Caco-2 (cell line): Measurements from ENCODE around the gene SKAP1. TPM values are rescaled to one million over a fixed set of nuclear protein-coding genes. Genes with fewer than 3 reads are reported as not detected.
"Not testable (repeated sequence)": the region's sequence is repeated elsewhere in the genome, so short reads cannot be mapped to it uniquely, and the experiment has no call there.

Source experiments
- BruUV-seq: library from RNA; stranded (reverse); fragments of 400-500 nt; replicated peaks from 2 replicates; lab custom pipeline; 2021; lab: Mats Ljungman, UMichigan
- CTCF ChIA-PET: fragments of 300-600 bp; sonication (Branson Sonifier 250); formaldehyde crosslinking; loops from one replicate; lab custom pipeline; 2022; ENCODE audit warnings: antibody characterized with exemption; lab: Charles Lee
- POLR2A ChIA-PET: fragments of 300-600 bp; sonication (Branson Sonifier 250); formaldehyde crosslinking; loops from one replicate; lab custom pipeline; 2022; ENCODE audit warnings: antibody characterized with exemption; lab: Charles Lee
- DNase-seq, 2 experiments: peaks; one replicate each; pipeline versions ENCODE4 v3.0.0 to v3.0.0-alpha.2; 2020 to 2022
- H3K27me3 ChIP-seq: replicated peaks from 2 replicates; pipeline ENCODE4 v1.6.0; 2011; ENCODE audit warnings: low read length; ENCODE audit not compliant: control insufficient read depth, insufficient read depth
- H3K36me3 ChIP-seq: 2 replicates; pipeline ENCODE4 v1.5.1; 2011; ENCODE audit warnings: low read length; ENCODE audit not compliant: control insufficient read depth, insufficient read depth
- H3K4me1 ChIP-seq: fragments of 250-450 bp; sonication (Bioruptor Pico); 2 replicates; pipeline ENCODE4 v1.5.1; 2020; ENCODE audit warnings: mild to moderate bottlenecking
- H3K4me3 ChIP-seq: 2 replicates; pipeline ENCODE4 v1.5.1; 2011; ENCODE audit warnings: low read depth, mild to moderate bottlenecking, control low read depth, low read length
- H3K9me3 ChIP-seq: fragments of 250-450 bp; sonication (Bioruptor Pico); 2 replicates; pipeline ENCODE4 v1.5.1; 2020; ENCODE audit warnings: mild to moderate bottlenecking, moderate library complexity
- H3K27ac Mint-ChIP-seq: one replicate; pipeline ENCODE4 v1.8.0; 2022; ENCODE audit warnings: mixed read lengths; ENCODE audit not compliant: unreplicated experiment
- H3K27me3 Mint-ChIP-seq: one replicate; pipeline ENCODE4 v1.8.0; 2022; ENCODE audit warnings: mixed read lengths; ENCODE audit not compliant: insufficient read depth, unreplicated experiment
- H3K36me3 Mint-ChIP-seq: one replicate; pipeline ENCODE4 v1.8.0; 2022; ENCODE audit warnings: mild to moderate bottlenecking, mixed read lengths; ENCODE audit not compliant: insufficient read depth, unreplicated experiment
- H3K4me1 Mint-ChIP-seq: one replicate; pipeline ENCODE4 v1.8.0; 2022; ENCODE audit warnings: low read depth, mixed read lengths; ENCODE audit not compliant: unreplicated experiment
- H3K4me3 Mint-ChIP-seq: one replicate; pipeline ENCODE4 v1.8.0; 2022; ENCODE audit warnings: mild to moderate bottlenecking, moderate library complexity, mixed read lengths; ENCODE audit not compliant: unreplicated experiment
- H3K9me3 Mint-ChIP-seq: one replicate; pipeline ENCODE4 v1.8.0; 2022; ENCODE audit warnings: mixed read lengths; ENCODE audit not compliant: unreplicated experiment
- intact Hi-C: fragments of 100-400 bp; cut with micrococcal nuclease; formaldehyde crosslinking; loops from one replicate; pipeline ENCODE4 v1.10.0; 2022; ENCODE audit not compliant: unreplicated experiment
- total RNA-seq: library from RNA; stranded (reverse); gene quantifications from 2 replicates; pipeline ENCODE4 v1.2.3, GENCODE V29; 2022
- TF ChIP-seq, protein P1 (sequence below), 2 experiments: fragments of 200-600 bp in 1 of 2; IDR thresholded peaks; 1 replicate in 1 of 2; 2 replicates in 1 of 2; pipeline versions ENCODE4 v1.5.1 to v1.8.0; 2011 to 2022; ENCODE audit warnings: antibody characterized with exemption in 1 of 2, control low read depth in 1 of 2, inconsistent platforms in 1 of 2, low read depth in 1 of 2, low read length in 1 of 2, mild to moderate bottlenecking in 1 of 2, moderate library complexity in 1 of 2; ENCODE audit not compliant: insufficient read depth in 1 of 2, severe bottlenecking in 1 of 2, unreplicated experiment in 1 of 2

SKAP1 gene
- total RNA-seq, 1 experiment from 2014 or later: 0.70 TPM

DNA sequence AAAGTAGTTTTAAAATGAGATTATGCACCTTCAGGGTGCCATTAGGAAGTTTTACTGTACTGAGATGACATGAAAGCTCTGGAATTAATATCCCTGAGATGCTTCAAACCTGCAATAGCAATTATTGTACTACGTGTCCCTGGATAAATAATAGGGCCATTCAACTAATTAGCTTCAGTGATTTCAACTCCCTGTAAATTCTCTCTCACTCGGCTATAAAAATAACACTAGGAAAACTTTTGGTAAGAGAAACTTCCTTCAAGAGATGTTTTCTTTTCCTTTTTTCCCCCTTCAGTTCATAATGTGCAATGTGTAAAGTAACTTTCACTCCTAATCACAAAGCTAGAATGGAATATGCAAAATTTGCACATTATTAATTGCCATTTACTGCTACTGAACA, 176.0 kb downstream of the SKAP1 start:
- DNase-seq: no peak
- POLR2A ChIA-PET: no interaction called here
- CTCF ChIA-PET: interaction anchor here (0.7 to 1.5 kb wide), 2 partner anchors 11 to 38 kb away, joined by 3 read pairs; no protein-coding TSS in a partner anchor
- Histone ChIP-seq H3K4me3 (no peak overlapping the region), H3K36me3 (no peaks in the 10 kb centered on the region), H3K27me3 (no peaks in the 10 kb centered on the region), H3K9me3 (no peaks in the 10 kb centered on the region), H3K4me1 (no peaks in the 10 kb centered on the region)
- TF ChIP-seq, protein P1, sequence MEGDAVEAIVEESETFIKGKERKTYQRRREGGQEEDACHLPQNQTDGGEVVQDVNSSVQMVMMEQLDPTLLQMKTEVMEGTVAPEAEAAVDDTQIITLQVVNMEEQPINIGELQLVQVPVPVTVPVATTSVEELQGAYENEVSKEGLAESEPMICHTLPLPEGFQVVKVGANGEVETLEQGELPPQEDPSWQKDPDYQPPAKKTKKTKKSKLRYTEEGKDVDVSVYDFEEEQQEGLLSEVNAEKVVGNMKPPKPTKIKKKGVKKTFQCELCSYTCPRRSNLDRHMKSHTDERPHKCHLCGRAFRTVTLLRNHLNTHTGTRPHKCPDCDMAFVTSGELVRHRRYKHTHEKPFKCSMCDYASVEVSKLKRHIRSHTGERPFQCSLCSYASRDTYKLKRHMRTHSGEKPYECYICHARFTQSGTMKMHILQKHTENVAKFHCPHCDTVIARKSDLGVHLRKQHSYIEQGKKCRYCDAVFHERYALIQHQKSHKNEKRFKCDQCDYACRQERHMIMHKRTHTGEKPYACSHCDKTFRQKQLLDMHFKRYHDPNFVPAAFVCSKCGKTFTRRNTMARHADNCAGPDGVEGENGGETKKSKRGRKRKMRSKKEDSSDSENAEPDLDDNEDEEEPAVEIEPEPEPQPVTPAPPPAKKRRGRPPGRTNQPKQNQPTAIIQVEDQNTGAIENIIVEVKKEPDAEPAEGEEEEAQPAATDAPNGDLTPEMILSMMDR (IDR thresholded peaks at IDR 0.05; ENCODE audit: insufficient read depth in 1 of 2, low read depth in 1 of 2, low read length in 1 of 2, severe bottlenecking in 1 of 2, unreplicated experiment in 1 of 2): no peak
- intact Hi-C loops: no loop called here
- H3K27ac Mint-ChIP-seq: no peak overlapping the region
- no peaks in the 10 kb centered on the region for H3K36me3 Mint-ChIP-seq
- H3K4me3 Mint-ChIP-seq: no peak overlapping the region
- H3K9me3 Mint-ChIP-seq: no peaks in the 10 kb centered on the region
- H3K4me1 Mint-ChIP-seq: peaks cover 14% of the 10 kb centered on the region
- BruUV-seq: no TSS peak
- H3K27me3 Mint-ChIP-seq: no peaks in the 10 kb centered on the region

DNA sequence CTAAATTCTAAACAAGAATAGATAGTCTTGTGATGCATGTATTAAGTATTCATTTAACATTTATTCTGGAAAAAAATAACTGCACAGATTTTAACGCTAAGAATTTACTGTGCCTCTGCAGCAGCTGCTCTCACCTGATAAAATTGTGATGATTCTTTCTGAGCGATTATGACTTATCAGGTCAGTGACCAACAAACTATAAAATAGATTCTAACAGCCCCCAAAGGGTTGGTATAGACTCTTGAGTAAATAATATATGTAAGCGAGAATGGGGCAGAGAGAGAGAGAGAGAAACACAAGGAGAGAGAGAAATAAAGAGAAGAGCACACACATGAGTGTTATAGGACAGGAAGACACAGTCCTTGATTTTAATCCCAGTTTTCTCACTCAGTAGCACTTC, 178.1 kb downstream of the SKAP1 start:
- no TSS peak for BruUV-seq
- Mint-ChIP-seq H3K9me3 (no peaks in the 10 kb centered on the region), H3K4me3 (no peak overlapping the region), H3K4me1 (peaks cover 26% of the 10 kb centered on the region), H3K27ac (no peak overlapping the region), H3K27me3 (no peaks in the 10 kb centered on the region), H3K36me3 (no peaks in the 10 kb centered on the region)
- H3K36me3 ChIP-seq: no peaks in the 10 kb centered on the region
- no peaks in the 10 kb centered on the region for H3K9me3 ChIP-seq
- H3K4me1 ChIP-seq: peaks cover 14% of the 10 kb centered on the region
- TF ChIP-seq, protein P1 (IDR thresholded peaks at IDR 0.05; ENCODE audit: insufficient read depth in 1 of 2, low read depth in 1 of 2, low read length in 1 of 2, severe bottlenecking in 1 of 2, unreplicated experiment in 1 of 2): no peak
- no peak for DNase-seq
- no peak overlapping the region for H3K4me3 ChIP-seq
- CTCF ChIA-PET: interaction anchor here (1.1 to 1.3 kb wide), 2 partner anchors 8 to 11 kb away, joined by 4 to 6 read pairs; no protein-coding TSS in a partner anchor
- intact Hi-C loops: no loop called here
- no peaks in the 10 kb centered on the region for H3K27me3 ChIP-seq
- POLR2A ChIA-PET: no interaction called here

DNA sequence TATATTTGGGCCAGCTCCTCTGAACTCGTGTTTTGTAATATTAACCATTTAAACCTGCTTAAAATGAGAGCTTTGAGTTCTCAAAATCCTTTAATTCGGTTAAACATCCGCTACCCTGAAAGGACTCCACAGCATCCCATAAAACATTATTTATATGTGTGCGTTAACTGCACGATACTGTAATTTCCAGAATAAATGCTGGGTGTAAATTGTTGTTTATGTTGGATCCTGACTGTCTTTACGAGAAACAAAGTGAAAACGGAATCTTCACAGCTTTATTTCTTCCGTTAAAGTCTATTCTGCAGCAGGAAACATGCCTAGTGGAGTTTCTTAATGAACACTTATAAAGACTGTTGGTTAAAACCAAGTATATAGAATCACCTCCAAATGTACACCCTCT, 179.1 kb downstream of the SKAP1 start:
- H3K36me3 ChIP-seq: no peaks in the 10 kb centered on the region
- Mint-ChIP-seq H3K4me1 (peaks cover 36% of the 10 kb centered on the region), H3K27me3 (no peaks in the 10 kb centered on the region), H3K4me3 (no peak overlapping the region), H3K27ac (no peak overlapping the region), H3K9me3 (no peaks in the 10 kb centered on the region), H3K36me3 (no peaks in the 10 kb centered on the region)
- POLR2A ChIA-PET: no interaction called here
- H3K9me3 ChIP-seq: no peaks in the 10 kb centered on the region
- intact Hi-C loops: no loop called here
- DNase-seq: no peak
- TF ChIP-seq, protein P1 (IDR thresholded peaks at IDR 0.05; ENCODE audit: insufficient read depth in 1 of 2, low read depth in 1 of 2, low read length in 1 of 2, severe bottlenecking in 1 of 2, unreplicated experiment in 1 of 2): no peak
- no peaks in the 10 kb centered on the region for H3K27me3 ChIP-seq
- H3K4me3 ChIP-seq: no peak overlapping the region
- BruUV-seq: no TSS peak
- CTCF ChIA-PET: interaction anchor here (1.3 to 2.1 kb wide), 2 partner anchors 9 to 12 kb away, joined by 6 to 13 read pairs; no protein-coding TSS in a partner anchor
- peaks cover 24% of the 10 kb centered on the region for H3K4me1 ChIP-seq

DNA sequence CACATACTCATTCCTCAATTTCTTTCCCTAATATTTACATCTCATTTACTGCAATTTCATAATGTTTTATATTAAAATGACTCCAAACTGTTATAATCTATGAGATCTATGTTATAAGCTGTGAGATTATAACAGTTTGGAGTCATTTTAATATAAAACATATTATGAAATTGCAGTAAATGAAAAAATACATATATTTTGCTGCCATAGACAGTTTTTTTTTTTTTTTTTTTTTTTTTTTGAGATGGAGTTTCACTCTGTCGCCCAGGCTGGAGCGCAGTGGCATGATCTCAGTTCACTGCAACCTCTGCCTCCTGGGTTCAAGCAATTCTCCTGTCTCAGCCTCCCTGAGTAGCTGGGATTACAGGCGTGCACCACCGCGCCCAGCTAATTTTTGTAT, 180.0 kb downstream of the SKAP1 start:
- H3K4me1 ChIP-seq: peaks cover 33% of the 10 kb centered on the region
- H3K4me3 ChIP-seq, H3K27ac Mint-ChIP-seq, H3K9me3 Mint-ChIP-seq, H3K27me3 ChIP-seq, DNase-seq, H3K4me3 Mint-ChIP-seq, H3K36me3 Mint-ChIP-seq, intact Hi-C loops, H3K36me3 ChIP-seq, H3K27me3 Mint-ChIP-seq, BruUV-seq, H3K9me3 ChIP-seq: not testable (repeated sequence)
- ChIA-PET POLR2A (interaction anchor here (0.6 kb wide), 2 partner anchors 13 to 23 kb away, joined by 3 to 4 read pairs; no protein-coding TSS in a partner anchor), CTCF (interaction anchor here (0.6 to 2.1 kb wide), 3 partner anchors 10 to 634 kb away, joined by 5 to 15 read pairs (median 13); no protein-coding TSS in a partner anchor)
- H3K4me1 Mint-ChIP-seq: peaks cover 38% of the 10 kb centered on the region
